Right atrium auricular region (tissue), 2 donors: ENCODE results near the gene EPB41L4B. TPM values are rescaled to one million over a fixed set of nuclear protein-coding genes. Genes with fewer than 3 reads are reported as not detected.

Experiments used
- DNase-seq: peaks from one replicate; pipeline ENCODE4 v3.0.0-alpha.2; 2019; ENCODE audit warnings: low spot score
- H3K27ac ChIP-seq, 2 donors: fragments of 200-600 bp; sonication (generic); 1 replicate in 1 of 2; 2 replicates in 1 of 2; pipeline ENCODE4 v1.5.1; 2016 to 2019
- H3K27me3 ChIP-seq, 2 donors: fragments of 200-600 bp; sonication (generic); one replicate each; pipeline versions ENCODE4 v1.5.1 to v1.6.0; 2017 to 2019
- H3K36me3 ChIP-seq: fragments of 200-600 bp; sonication (generic); one replicate; pipeline ENCODE4 v1.5.1; 2016
- H3K4me1 ChIP-seq, 2 donors: fragments of 200-600 bp; sonication (generic); one replicate each; pipeline versions ENCODE4 v1.5.1 to v1.6.0; 2017 to 2019
- H3K4me3 ChIP-seq, 2 donors: fragments of 200-600 bp; sonication (generic); 1 replicate in 1 of 2; 2 replicates in 1 of 2; pipeline ENCODE4 v1.5.1; 2017 to 2019; ENCODE audit warnings: mild to moderate bottlenecking in 1 of 2, moderate library complexity in 1 of 2
- H3K9me3 ChIP-seq, 2 donors: fragments of 200-600 bp; sonication (generic); one replicate each; pipeline ENCODE4 v1.5.1; 2019
- CTCF ChIP-seq, 2 donors: fragments of 200-600 bp; sonication (generic); IDR thresholded peaks; one replicate each; pipeline ENCODE4 v1.5.1; 2019; ENCODE audit warnings: antibody characterized with exemption in 2 of 2
- total RNA-seq, 2 donors: library from RNA; depleted of rRNA; stranded (reverse); fragments of >200 nt; gene quantifications; one replicate each; pipeline ENCODE4 v1.1.0, GENCODE V29; 2016

The EPB41L4B gene
- total RNA-seq, 2 donors from 2014 or later = 15.3 to 30.4 TPM

- H3K4me1 ChIP-seq = peaks cover 0 to 14% of the 10 kb centered on the region in 2 donors
- no peak overlapping the region for H3K27ac ChIP-seq
- no peaks in the 10 kb centered on the region for H3K27me3 ChIP-seq
- no peaks in the 10 kb centered on the region for H3K36me3 ChIP-seq
- H3K4me3 ChIP-seq = no peak overlapping the region
- no peak for DNase-seq
- H3K9me3 ChIP-seq = no peaks in the 10 kb centered on the region
- TF ChIP-seq CTCF (IDR thresholded peaks at IDR 0.05) = no peak
Observed at GRCh38 chr9:109305801-109306200, 15.1 kb downstream of the EPB41L4B start.

GRCh38 chr9:109304347-109304746 is 16.5 kb downstream of the EPB41L4B start:
- no peak for DNase-seq
- Histone ChIP-seq H3K36me3 (no peaks in the 10 kb centered on the region), H3K27ac (no peak overlapping the region), H3K4me3 (no peak overlapping the region), H3K4me1 (no peaks in the 10 kb centered on the region), H3K9me3 (no peaks in the 10 kb centered on the region), H3K27me3 (no peaks in the 10 kb centered on the region)
- TF ChIP-seq CTCF (IDR thresholded peaks at IDR 0.05) = no peak

GRCh38 chr9:109303900-109304299 is 17.0 kb downstream of the EPB41L4B start:
- no peaks in the 10 kb centered on the region for H3K4me1 ChIP-seq
- H3K27me3 ChIP-seq = no peaks in the 10 kb centered on the region
- no peak for DNase-seq
- no peaks in the 10 kb centered on the region for H3K36me3 ChIP-seq
- H3K4me3 ChIP-seq = no peak overlapping the region
- no peak overlapping the region for H3K27ac ChIP-seq
- no peaks in the 10 kb centered on the region for H3K9me3 ChIP-seq
- TF ChIP-seq CTCF (IDR thresholded peaks at IDR 0.05) = no peak

GRCh38 chr9:109302606-109303005 is 18.3 kb downstream of the EPB41L4B start:
- Histone ChIP-seq H3K27ac (no peak overlapping the region), H3K9me3 (no peaks in the 10 kb centered on the region), H3K4me1 (no peaks in the 10 kb centered on the region), H3K4me3 (no peak overlapping the region), H3K27me3 (no peaks in the 10 kb centered on the region), H3K36me3 (no peaks in the 10 kb centered on the region)
- TF ChIP-seq CTCF (IDR thresholded peaks at IDR 0.05) = no peak
- no peak for DNase-seq

- Histone ChIP-seq H3K27me3 (no peaks in the 10 kb centered on the region), H3K36me3 (no peaks in the 10 kb centered on the region), H3K9me3 (no peaks in the 10 kb centered on the region), H3K27ac (no peak overlapping the region), H3K4me1 (no peaks in the 10 kb centered on the region), H3K4me3 (no peak overlapping the region)
- DNase-seq = no peak
- TF ChIP-seq CTCF (IDR thresholded peaks at IDR 0.05) = no peak
Observed at GRCh38 chr9:109301012-109301411, 19.8 kb downstream of the EPB41L4B start.

- DNase-seq = no peak
- H3K27ac ChIP-seq = no peak overlapping the region
Observed at GRCh38 chr9:109299891-109300290, 21.0 kb downstream of the EPB41L4B start.

More at GRCh38 chr9:109299891-109300290, 21.0 kb downstream of the EPB41L4B start:
- no peaks in the 10 kb centered on the region for H3K36me3 ChIP-seq
- H3K4me3 ChIP-seq = no peak overlapping the region
- H3K9me3 ChIP-seq = no peaks in the 10 kb centered on the region
- H3K4me1 ChIP-seq = no peaks in the 10 kb centered on the region
- no peaks in the 10 kb centered on the region for H3K27me3 ChIP-seq
- TF ChIP-seq CTCF (IDR thresholded peaks at IDR 0.05) = no peak
